GM19023 (cell line): ENCODE data around the gene CYB5R4.
"Not testable (repeated sequence)": the region's sequence is repeated elsewhere in the genome, so short reads cannot be mapped to it uniquely, and the experiment has no call there.

Experiments used
- ATAC-seq: cut with Tn5 transposase; IDR thresholded peaks from one replicate; pipeline ENCODE4 v1.9.1; 2021; ENCODE audit warnings: mild to moderate bottlenecking, moderate library complexity; ENCODE audit not compliant: unreplicated experiment

CYB5R4 gene

DNA sequence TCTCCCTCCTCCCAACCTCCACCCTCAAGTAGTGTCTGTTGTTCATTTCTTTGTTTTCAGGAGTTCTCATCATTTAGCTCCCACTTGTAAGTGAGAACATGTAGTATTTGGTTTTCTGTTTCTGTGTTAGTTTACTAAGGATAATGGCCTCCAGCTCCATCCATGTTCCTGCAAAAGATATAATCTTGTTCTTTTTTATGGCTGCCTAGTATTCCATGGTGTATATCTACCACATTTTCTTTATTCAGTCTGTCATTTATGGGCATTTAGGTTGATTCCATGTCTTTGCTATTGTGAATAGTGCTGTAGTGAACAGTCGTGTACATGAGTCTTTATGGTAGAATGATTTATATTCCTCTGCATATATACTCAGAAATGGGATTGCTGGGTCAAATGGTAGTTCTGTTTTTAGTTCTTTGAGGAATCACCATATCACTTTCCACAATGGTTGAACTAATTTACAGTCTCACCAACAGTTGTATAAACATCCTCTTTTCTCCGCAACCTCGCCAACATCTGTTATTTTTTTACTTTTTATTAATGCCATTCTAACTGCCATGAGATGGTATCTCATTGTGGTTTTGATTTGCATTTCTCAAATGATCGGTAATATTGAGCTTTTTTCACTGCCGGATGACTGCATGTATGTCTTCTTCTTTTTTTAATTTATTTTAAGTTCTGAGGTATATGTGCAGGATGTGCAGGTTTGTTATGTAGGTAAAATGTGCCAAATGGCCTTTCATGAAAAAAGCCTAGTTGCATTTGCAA is 48.3 kb downstream of the CYB5R4 start:
- not testable (repeated sequence) for ATAC-seq

DNA sequence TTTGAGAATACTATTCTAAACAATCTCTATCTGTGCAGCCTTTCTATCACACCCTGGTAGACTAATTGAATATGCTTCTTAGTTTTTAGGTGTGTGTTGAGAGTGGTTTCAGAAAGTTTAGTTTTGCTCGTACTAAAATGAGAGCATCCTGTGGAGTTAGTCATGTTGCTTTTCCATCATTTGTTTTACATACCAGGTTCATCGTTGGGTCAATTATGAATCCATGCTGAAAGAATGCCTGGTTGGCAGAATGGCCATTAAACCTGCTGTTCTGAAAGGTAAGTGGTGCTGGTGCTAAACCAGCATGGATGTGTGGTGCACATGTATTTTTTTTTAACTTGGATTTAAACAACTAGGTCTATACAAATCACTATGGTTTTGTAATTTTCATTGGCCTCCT is 49.3 kb downstream of the CYB5R4 start:
- no peak for ATAC-seq

- ATAC-seq: no peak
Measured at GRCh38 chr6:83911278-83911677, 51.8 kb downstream of the CYB5R4 start.

GRCh38 chr6:83914953-83915352 is 55.5 kb downstream of the CYB5R4 start:
- ATAC-seq: no peak

DNA sequence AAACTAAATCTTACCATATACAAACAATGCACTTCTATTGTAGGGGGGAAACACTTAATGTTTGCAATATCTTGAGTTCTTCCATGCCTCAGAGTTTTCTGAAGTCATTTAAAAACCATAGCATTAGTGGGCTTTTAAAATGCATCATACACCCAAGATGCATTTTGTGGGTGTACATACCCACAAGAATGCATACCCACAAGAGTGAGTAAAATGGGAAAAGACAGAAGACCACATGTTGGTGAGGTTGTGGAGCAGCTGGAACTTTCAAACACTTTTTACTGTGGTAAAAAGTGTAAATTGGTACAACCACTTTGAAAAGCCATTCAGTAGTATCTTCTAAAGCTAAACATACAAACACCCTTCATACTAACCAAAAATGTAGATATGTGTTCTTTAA is 57.5 kb downstream of the CYB5R4 start:
- no peak for ATAC-seq

DNA sequence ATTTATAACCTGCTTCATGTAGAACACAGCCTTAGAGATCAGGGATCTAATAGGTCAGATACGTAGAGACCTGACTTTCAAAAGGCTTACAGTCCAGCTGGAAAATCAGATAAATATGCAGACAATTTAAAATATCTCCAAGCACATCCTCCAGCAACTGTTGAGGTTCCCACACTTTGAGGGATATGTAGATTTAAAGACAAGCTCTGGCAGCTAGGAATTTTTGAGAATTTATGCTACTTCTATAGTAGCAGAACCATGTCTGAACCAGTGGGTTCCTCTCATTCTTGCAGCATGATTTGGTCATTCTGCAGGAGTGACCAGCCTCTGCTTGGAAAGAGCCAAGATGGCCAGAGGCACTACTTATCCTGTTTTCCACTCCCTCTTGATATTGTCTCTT is 60.5 kb downstream of the CYB5R4 start:
- no peak for ATAC-seq

DNA sequence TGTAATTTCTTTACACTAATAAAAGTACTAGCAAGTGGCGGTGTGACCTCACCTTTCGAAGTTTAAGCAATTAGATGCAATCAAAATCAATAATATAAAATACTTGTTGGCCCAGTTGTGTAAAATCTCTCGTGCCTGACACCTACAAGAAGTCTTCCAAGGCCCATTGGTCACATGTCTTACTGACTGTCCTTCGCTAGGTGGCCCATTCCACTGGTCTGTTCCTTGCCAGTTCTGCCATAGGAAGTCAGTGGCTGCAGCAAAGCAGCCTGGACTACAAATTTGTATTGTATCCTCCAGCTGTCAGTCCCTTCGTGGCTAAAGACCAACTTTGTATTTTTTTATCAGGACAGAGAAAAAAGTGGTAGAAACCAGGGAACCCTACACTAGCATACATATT is 61.8 kb downstream of the CYB5R4 start:
- ATAC-seq: no peak

DNA sequence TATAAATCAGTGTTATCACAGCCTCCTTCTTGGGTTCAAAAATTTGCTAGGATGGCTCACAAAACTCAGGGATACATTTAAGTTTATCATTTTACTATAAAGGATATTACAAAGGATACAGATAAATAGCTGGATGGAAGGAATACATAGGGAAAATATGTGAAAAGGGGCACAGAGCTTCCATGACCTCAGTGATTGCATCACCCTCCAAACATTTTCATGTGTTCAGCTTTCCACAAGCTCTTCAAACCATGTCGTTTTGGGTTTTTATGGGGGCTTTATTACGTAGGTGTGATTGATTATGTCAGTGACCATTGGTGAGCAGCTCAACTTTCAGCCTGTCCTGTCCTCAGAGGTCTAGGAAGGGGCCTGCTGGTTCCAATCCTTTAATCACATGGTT is 68.0 kb downstream of the CYB5R4 start:
- ATAC-seq: no peak

- ATAC-seq: no peak
Measured at GRCh38 chr6:83928286-83928685, 68.8 kb downstream of the CYB5R4 start.

GRCh38 chr6:83946201-83946833 is 86.8 kb downstream of the CYB5R4 start:
- not testable (repeated sequence) for ATAC-seq

DNA sequence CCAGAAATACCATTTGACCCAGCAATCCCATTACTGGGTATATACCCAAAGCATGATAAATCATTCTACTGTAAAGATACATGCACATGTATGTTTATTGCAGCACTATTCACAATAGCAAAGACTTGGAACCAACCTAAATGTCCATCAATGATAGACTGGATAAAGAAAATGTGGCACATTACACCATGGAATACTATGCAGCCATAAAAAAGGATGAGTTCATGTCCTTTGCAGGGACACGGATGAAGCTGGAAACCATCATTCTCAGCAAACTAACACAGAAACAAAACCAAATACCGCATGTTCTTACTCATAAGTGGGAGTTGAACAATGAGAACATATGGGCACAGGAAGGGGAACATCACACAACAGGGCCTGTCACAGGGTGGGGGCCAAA is 88.5 kb downstream of the CYB5R4 start:
- not testable (repeated sequence) for ATAC-seq

DNA sequence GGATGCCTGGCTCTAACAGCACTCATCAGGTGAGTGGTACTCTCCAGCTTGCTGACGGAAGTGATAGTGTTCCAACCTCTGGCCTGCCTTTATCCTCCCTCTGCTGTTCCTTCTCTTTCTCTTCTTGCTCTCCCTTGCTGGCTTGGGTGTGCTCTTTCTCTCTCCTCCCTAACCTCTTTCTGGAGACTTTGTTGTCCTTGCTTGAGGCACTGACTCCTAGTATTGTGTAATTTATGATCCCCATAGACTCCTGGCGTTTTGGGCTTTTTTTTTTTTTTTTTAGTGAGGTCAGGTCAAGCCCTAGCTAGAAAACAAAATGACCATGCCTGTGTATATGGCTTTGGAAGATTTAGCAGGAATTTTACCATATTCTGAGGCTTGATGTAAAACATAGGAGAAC is 89.4 kb downstream of the CYB5R4 start:
- no peak for ATAC-seq

GRCh38 chr6:83951423-83951822 is 91.9 kb downstream of the CYB5R4 start:
- ATAC-seq: not testable (repeated sequence)

GRCh38 chr6:83952830-83953229 is 93.3 kb downstream of the CYB5R4 start:
- ATAC-seq: no peak

- ATAC-seq: no peak
Measured at GRCh38 chr6:83954371-83954770, 94.9 kb downstream of the CYB5R4 start.

DNA sequence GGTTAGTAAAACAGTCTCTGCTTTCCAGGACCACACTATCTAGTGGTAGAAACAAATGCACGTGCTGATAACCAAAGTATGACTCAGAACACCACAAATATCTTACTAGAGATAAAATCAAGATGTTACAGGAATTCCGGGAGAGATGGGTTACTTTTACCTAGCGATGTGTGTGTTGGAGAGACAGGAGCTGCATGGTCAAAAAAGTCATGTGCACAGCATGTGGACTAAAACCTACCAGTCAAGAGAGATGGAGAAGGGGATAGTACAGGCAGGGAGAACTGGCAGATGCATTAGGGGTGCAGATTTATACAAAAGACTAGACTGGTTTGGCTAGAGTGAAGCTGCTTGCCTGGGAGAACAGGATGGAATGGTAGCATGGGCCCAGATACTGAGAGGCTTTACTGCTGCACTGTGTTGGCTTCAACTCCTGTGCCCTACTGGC is 98.8 kb downstream of the CYB5R4 start:
- no peak for ATAC-seq

DNA sequence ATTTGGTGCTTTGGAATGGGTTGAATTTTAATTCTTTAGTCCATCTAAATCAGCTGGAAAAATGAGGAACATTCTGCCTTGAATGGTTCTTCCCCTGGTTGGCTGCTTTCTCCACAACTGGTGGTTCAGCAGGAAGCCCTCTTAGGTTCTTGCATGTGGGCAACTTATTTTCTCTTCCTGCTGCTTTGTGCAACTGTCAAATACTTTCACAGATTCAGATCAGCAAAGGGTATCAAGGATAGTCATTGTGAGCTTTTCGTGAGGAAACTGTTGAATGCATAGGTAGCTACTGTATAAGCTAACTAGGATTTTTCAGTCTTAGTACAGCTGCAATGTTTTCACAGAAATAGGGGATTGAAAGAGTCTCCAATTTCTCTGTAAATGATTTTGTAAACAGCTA is 101.2 kb downstream of the CYB5R4 start:
- no peak for ATAC-seq

GRCh38 chr6:83962582-83962981 is 103.1 kb downstream of the CYB5R4 start:
- ATAC-seq: peak; percentile 83

DNA sequence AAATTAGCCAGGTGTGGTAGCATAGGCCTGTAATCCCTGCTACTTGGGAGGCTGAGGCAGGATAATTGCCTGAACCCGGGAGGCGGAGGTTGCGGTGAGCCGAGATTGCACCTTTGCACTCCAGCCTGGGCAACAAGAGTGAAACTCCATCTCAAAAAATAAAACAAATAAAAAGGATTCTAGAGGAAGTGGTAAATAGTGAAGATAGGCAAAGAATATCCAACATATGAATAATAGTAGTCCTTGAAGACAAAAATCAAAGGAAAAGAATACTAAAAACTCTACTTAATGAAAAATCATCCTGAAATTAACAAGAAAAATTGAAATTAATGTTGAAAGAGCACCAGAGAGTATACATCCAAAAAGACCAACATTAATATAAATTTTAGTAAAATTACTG is 107.0 kb downstream of the CYB5R4 start:
- no peak for ATAC-seq

DNA sequence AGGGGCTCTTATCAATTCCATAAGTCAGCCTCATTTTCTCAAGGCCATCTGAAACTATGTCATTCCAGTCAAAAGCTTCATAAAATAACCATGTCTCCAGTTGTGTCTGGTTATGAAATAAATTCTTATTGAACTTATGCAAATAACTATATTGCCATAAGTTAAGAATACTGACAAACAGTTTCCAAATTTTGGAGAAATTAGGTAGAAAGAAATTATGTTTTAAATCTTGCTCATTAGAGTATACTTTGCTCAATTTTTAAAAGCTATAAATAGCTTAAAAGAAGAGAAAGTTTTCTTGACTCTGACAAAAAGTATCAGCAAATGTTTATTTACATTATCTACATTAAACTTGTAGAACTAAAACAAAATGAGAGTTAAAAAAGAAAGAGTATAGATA is 111.1 kb downstream of the CYB5R4 start:
- ATAC-seq: no peak

GRCh38 chr6:83974409-83975050 is 115.0 kb downstream of the CYB5R4 start:
- ATAC-seq: no peak
